KOPT-K1 (cell line): Measurements from ENCODE around the gene TTLL5.

Experiments used
- H3K27ac ChIP-seq: fragments of 200-600 bp; sonication (generic); 2 replicates; pipeline ENCODE4 v1.5.1; 2016; ENCODE audit warnings: antibody characterized with exemption, mild to moderate bottlenecking, low read depth, low read length; ENCODE audit not compliant: poor library complexity, severe bottlenecking
- H3K36me3 ChIP-seq: fragments of 200-600 bp; sonication (generic); 2 replicates; pipeline ENCODE4 v1.5.1; 2017; ENCODE audit warnings: antibody characterized with exemption, mild to moderate bottlenecking, low read length, moderate library complexity; ENCODE audit not compliant: insufficient read depth
- H3K9me3 ChIP-seq: fragments of 200-600 bp; sonication (generic); 2 replicates; pipeline ENCODE4 v1.5.1; 2017; ENCODE audit warnings: antibody characterized with exemption, low read length, mild to moderate bottlenecking; ENCODE audit not compliant: insufficient read depth, poor library complexity, severe bottlenecking

Gene TTLL5

DNA sequence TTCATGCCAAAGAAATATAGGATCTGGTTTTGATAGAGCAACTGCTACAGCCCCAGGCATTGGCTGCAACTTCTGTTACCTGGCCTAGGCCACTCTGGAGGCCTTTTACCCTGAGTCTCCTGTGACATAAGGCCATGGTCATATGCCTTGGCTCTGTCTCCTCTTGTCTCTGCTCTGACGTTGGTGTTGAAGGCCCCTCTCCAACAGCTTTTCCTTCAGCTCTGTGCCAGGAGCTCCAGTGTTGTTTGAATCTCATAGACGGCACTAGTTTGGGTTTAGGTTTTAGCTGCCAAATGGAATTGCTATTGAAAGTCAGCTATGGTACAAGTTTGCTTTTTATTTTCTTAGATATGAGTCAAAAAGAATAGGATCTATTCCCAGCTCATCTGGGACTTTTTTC, 41.1 kb downstream of the TTLL5 start:
- peaks cover 76% of the 10 kb centered on the region for H3K36me3 ChIP-seq
- no peak overlapping the region for H3K27ac ChIP-seq
- H3K9me3 ChIP-seq, result no peaks in the 10 kb centered on the region

DNA sequence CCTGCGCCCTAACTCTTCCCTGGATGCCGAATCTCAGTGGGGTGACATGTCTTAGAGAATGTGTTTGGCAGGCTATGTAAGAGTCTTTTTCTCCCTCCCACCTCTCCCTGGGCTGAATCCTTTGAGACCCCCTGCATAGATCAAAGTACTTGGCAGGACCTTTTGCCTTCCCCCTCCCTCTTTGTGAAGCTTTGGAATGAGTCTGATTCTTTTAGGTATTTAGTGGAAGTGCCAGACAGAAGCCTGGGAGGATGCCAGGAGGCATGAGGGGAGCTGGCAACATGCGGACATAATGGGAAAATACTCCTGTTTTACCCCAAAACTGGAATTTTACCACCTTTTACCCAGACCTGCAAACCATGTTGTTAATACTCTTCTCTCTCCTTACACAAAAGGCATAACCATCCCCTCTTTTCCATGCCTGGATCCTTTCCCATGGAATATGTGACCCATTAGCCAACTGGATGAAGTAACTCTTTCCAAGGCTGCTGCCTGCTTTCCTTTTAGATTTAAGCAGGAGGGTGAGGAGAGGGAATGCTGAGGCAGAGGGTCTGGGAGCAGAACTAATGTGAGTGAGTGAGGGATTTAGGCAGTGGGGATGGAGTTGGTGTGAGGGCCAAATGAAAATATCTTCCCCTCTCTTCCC, 41.7 kb downstream of the TTLL5 start:
- Histone ChIP-seq H3K36me3 (peaks cover 74% of the 10 kb centered on the region), H3K27ac (no peak overlapping the region), H3K9me3 (no peaks in the 10 kb centered on the region)

DNA sequence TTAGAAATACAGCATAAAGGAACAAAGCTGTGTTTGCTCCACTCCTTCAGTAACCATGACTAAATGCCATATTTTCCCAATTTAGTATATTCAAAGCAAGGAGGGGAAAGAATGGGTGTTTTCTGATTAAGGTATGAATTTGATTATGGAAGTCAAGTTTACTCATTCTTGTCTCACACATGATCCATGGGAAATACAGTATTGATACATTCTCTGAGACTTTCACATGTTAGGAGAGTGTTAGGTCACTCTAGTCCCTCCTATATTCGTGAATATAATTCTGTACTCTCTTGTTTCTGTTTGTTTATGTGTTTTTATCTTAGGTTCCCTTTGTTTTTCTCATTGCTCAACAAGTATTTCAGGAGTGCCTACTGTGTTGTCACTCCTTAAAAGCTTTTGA, 42.4 kb downstream of the TTLL5 start:
- no peak overlapping the region for H3K27ac ChIP-seq
- H3K36me3 ChIP-seq, result peaks cover 81% of the 10 kb centered on the region
- H3K9me3 ChIP-seq, result no peaks in the 10 kb centered on the region

DNA sequence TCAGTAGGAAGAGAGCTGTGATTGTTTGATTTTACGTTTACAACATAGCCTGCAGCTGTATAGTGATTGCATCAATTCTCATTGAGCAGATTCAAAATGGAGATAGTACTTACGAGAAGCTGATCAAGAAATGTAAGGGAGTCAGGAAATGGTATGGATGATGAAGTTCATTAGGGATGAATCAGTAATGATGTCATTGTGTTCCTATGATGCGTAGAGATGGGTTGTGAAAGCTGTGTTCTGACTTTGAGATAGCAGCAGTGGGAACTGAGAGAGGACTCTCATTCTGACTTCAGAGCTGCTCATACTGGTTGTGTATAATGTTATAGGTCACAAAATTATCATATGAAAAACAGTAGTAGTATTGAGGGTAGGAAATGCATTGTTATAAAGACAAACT, 44.0 kb downstream of the TTLL5 start:
- no peak overlapping the region for H3K27ac ChIP-seq
- peaks cover 76% of the 10 kb centered on the region for H3K36me3 ChIP-seq
- H3K9me3 ChIP-seq, result no peaks in the 10 kb centered on the region

DNA sequence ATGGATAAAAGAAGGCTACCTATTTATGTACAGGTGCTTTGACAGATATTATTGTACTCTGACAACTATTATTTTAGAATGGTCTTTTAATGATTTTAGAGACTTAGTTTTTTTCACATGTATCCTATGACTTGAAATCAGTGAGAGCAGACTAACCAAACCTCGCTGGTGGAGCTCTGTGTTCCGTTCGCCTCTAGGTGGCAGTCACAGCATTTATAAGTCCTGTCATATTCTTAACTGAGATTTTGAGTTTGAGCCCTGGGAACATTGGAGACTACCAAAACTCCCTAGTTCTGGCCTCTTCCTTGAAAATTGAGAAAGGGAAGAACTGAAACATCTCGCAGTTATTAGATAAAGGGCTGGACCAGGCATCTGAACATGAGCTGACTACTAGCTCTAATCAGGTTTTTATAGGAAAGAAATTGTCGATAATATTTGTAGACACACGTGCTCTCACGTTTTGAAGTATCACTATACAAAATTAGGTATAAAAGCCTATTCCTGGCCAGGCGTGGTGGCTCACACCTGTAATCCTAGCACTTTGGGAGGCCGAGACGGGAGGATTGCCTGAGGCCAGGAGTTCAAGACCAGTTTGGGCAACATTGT, 48.3 kb downstream of the TTLL5 start:
- Histone ChIP-seq H3K27ac (no peak overlapping the region), H3K36me3 (peaks cover 57% of the 10 kb centered on the region), H3K9me3 (no peaks in the 10 kb centered on the region)

DNA sequence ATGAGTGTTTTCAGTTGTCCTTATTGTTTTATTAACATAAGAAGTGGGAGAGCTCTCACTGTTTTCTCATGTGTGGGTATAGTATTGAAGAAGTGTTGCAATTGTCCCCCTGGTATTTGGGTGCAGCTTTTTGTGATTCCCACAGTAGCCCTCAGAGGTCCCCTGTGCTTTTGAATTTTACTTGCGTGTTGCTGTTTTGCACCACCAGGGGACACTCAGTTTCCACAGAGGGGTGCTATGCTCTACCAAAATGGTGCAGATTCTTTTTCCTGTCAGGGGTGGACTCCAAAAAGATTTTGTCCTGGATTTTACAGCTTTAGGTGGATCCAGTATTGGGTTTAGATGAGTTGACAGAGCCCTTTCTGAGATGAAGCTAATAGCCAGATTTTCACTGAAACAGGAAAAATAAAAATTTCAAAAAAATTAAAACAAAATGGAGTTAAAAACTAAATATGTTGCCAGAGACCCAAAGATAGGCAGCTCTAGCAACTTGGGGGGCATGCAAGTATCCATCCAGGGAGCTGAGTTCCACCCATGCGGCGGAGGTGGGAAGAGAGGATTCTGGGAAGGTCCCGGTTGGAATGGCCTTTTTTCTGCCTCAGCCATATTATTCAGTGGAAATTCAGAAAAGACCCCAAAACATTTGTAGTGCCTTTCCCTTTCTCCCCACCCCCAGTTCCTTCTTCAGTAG, 50.2 kb downstream of the TTLL5 start:
- no peak overlapping the region for H3K27ac ChIP-seq
- H3K36me3 ChIP-seq, result peaks cover 41% of the 10 kb centered on the region
- H3K9me3 ChIP-seq, result no peaks in the 10 kb centered on the region

DNA sequence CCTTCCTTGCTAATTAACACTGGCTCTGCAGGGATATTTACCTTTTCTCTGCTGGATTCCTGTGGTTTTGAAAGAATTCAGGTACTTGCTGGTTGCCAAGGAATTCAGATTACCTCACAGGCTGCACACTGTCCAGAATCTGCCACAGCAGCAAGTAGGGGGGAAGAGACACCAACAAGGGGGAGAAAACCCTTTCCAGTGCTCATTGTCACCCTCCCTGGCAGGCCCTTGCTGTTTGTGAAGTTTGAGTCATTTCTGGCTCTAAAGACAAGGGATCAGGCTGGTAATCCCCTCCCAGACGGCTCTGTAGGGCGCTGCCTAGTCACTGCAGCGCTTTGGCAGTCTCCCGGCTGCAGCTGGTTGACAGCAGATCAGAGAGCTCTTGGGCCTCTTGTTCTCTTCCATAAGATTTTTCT, 50.8 kb downstream of the TTLL5 start:
- H3K27ac ChIP-seq, result no peak overlapping the region
- H3K36me3 ChIP-seq, result peaks cover 40% of the 10 kb centered on the region
- no peaks in the 10 kb centered on the region for H3K9me3 ChIP-seq

DNA sequence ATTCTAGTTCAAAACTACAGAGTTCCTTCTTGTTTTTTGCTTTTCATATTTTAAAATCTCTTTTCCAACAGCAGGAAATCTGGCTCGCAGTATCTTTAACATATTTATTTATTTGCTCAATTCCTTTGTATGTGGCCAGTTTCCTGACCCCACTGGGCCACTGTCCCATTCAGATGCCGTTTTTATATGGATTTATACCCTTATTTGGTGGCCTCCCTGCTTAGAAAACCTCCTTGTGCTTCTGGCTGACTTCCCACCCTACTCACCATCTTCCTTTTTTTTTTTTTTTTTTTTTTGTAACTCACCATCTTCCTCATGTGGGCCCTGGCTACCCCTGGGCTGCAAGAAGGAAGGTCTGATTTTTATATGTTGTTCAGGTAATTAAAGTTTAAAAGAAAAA, 53.9 kb downstream of the TTLL5 start:
- no peaks in the 10 kb centered on the region for H3K9me3 ChIP-seq
- H3K27ac ChIP-seq, result no peak overlapping the region

DNA sequence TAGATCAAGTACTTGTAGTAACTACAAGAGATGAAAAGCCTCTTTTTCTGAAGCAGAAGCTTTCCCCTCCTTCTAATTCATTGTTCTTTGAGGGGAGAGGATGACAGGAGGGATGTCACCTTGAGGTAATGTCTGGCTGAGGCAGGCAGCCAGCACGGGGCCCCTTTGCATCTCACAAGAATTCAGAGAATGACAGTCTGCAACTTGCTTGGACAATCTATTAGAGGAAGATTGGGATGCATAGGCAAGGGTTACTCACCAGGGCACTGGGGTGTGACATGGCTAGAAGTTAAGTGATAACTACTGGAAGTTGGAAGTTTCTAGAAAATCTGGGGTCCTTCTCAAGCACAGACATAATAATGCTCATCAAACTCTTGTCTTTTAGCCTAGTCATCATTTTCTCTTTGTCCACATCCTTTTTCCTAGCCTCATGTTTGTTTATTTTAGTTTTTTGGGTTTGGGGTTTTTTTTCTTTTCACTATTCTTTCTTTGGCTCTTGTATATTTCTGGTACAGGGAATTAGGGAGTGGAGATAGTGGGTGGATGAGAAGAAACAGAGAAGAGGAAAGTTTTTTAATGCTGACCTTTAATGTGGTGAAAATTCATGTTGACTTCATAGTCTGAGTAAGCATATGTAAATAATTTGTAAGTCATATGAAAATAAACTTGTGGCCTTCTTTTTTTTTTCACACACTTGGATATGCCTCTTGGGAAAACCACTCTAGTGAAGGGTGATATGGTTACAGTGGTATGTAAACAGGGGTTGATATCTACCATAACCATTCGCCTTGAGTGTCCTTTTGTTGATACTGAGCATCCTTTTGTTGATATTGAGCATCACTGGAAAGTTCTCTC, 55.1 kb downstream of the TTLL5 start:
- Histone ChIP-seq H3K9me3 (no peaks in the 10 kb centered on the region), H3K27ac (no peak overlapping the region), H3K36me3 (peaks cover 46% of the 10 kb centered on the region)

More for the DNA sequence above, 53.9 kb downstream of the TTLL5 start:
- peaks cover 42% of the 10 kb centered on the region for H3K36me3 ChIP-seq

DNA sequence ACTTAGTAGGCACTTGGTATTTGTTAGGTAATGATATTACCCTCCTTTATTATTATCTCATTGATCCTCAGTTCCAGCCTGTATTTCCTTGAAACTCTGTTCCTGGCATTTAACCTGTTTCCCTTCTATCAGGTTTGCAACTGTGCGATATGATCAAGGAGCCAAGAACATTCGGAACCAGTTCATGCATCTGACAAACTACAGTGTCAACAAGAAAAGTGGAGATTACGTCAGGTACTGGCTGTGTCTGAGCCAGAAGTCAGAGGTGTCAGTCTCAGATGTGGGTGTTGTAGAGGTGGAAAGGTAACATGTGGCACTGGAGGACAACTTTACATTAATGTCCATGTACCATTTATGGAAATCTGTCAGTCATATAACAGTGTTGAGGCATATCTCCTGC, 56.7 kb downstream of the TTLL5 start:
- no peak overlapping the region for H3K27ac ChIP-seq
- peaks cover 51% of the 10 kb centered on the region for H3K36me3 ChIP-seq
- H3K9me3 ChIP-seq, result no peaks in the 10 kb centered on the region

DNA sequence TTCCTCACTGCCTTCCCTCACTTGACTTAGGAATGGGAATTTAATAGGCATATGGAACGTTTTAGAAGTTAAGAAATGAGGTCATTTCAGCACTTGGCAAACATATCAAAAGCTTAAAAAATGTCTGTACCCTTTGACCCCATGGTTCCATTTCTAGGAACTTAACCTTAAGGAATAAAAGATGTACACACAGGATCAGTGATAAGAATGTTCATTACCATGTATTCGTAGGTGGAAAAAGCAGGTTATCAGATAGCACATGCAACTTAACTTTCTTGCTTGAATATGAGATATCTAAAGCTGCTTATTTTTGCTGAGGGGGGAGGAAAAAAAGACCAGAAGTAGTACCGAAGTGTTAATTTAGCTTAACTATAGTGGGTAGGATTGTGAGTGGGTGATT, 57.2 kb downstream of the TTLL5 start:
- Histone ChIP-seq H3K27ac (no peak overlapping the region), H3K36me3 (peaks cover 55% of the 10 kb centered on the region)

DNA sequence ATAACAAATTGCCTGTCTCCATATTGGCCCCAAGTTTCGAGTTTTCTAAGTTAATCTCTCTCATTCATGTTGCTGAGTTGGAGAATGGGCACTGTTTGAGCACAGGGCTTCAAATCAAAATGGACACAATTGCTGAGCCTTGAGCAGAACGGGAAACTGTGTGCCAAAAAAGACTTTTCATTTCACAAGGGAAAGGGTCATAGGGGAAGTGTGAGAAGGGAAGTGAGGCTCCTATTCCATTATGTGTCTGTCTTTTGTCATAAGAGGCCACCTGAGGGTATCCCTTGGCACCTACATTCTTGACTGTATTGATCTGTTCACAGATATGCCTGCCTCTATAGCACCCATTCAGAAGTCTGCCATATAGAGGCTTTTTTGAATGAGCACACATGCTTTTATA, 59.1 kb downstream of the TTLL5 start:
- Histone ChIP-seq H3K27ac (no peak overlapping the region), H3K36me3 (peaks cover 55% of the 10 kb centered on the region), H3K9me3 (no peaks in the 10 kb centered on the region)

More for the DNA sequence above, 57.2 kb downstream of the TTLL5 start:
- no peaks in the 10 kb centered on the region for H3K9me3 ChIP-seq

DNA sequence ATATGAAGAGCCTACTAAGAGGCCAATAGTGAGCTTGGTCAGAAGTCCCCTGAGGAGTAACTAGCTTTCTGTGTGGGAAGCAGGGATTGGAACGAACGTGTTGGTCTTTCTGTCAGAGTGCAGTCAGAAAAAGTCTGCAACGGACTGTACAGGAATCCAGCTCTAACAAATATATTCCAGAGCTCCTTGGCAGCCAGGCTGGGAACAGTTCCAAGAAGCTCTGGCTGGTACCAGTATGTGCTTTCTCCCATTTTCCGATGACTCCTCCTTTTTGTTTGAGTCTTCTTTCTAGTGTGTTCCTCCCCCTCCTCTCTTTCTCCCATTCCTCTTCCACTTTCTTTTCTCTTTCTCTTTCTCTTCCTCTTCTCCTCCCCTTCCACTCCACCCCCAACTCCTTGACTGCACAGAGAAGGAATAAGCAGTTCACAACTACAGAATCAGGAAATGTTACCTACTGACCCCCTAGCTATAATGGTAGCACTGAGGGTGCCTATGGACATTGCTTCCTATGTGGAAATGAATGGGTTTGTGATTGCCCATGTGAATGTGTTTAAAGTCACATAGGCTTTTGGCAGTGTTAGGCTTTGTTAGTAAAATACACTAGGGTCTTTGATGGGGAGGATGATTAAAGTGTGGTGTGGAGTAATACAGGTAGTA, 59.9 kb downstream of the TTLL5 start:
- peaks cover 64% of the 10 kb centered on the region for H3K36me3 ChIP-seq
- no peaks in the 10 kb centered on the region for H3K9me3 ChIP-seq
- no peak overlapping the region for H3K27ac ChIP-seq

DNA sequence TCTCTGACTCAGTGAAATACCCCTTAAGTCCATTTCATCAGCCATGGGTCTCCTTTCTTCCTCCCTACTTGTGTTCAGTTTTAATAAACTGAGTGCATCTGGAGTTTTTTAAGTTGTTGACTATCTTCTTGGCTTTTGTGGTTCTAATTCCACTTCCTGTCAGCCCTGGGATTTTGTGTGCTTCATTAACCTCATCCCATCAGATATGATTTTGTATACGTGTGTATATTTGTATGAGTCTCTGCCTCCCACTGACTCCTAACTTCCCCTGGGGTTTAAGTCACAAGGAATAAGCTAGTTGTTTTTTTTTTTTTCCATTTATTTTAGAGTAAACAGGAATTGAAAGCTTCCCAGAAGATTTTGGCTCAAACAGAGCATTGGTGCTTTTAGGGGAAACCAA, 62.7 kb downstream of the TTLL5 start:
- H3K36me3 ChIP-seq, result peaks cover 67% of the 10 kb centered on the region
- H3K9me3 ChIP-seq, result peaks cover 11% of the 10 kb centered on the region
- no peak overlapping the region for H3K27ac ChIP-seq
